Cardiac fibroblast (primary cell): Measurements from ENCODE around the gene ACOT8.

Experiments used
- DNase-seq, 2 donors: peaks; one replicate each; pipeline versions ENCODE4 v3.0.0 to v3.0.0-alpha.2; 2010; ENCODE audit warnings: low read depth in 2 of 2
- H3K4me3 ChIP-seq, 2 donors: replicated peaks in 1 of 2; 1 replicate in 1 of 2; 2 replicates in 1 of 2; pipeline ENCODE4 v1.5.1; 2011; ENCODE audit warnings: low read depth in 2 of 2, low read length in 2 of 2, mild to moderate bottlenecking in 2 of 2, moderate library complexity in 1 of 2
- TF ChIP-seq, protein P1 (sequence below): IDR thresholded peaks from one replicate; pipeline ENCODE4 v1.5.1; 2011; ENCODE audit warnings: low read depth, mild to moderate bottlenecking, low read length, inconsistent platforms

The ACOT8 gene

DNA sequence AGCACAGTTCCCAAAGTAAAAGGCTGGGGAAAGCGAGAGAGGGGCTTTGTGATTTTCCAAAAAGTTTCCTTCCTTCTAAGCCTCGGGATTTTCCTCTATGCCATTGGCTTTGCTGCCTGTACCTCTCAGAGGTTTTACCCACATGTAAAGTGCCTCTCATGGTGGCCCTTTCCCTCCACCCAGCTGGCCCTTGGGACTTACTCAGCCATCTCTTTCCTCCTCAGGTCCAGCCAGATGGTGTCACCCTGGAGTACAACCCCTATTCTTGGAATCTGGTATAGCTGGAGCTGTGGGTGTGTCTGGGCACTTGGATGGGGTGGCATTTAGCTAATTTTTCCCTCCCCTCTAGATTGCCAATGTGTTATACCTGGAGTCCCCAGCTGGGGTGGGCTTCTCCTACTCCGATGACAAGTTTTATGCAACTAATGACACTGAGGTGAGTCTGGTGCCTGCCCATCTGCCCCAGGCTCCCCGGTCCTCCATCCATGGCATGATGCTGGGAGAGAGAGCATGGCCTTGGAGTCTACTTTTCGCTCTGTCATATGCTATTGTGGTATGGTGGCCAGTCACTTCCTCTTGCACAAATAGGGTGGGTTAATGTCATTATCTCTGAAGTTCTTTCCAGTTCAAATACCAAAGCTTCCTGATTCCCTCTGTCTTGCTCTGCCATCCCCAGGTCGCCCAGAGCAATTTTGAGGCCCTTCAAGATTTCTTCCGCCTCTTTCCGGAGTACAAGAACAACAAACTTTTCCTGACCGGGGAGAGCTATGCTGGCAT is 35.0 kb upstream of the ACOT8 start:
- peak overlapping the region; percentile 79 to 92 for H3K4me3 ChIP-seq
- TF ChIP-seq, protein P1, sequence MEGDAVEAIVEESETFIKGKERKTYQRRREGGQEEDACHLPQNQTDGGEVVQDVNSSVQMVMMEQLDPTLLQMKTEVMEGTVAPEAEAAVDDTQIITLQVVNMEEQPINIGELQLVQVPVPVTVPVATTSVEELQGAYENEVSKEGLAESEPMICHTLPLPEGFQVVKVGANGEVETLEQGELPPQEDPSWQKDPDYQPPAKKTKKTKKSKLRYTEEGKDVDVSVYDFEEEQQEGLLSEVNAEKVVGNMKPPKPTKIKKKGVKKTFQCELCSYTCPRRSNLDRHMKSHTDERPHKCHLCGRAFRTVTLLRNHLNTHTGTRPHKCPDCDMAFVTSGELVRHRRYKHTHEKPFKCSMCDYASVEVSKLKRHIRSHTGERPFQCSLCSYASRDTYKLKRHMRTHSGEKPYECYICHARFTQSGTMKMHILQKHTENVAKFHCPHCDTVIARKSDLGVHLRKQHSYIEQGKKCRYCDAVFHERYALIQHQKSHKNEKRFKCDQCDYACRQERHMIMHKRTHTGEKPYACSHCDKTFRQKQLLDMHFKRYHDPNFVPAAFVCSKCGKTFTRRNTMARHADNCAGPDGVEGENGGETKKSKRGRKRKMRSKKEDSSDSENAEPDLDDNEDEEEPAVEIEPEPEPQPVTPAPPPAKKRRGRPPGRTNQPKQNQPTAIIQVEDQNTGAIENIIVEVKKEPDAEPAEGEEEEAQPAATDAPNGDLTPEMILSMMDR, result peak; percentile 18
- DNase-seq, result peak; percentile 42 to 49

DNA sequence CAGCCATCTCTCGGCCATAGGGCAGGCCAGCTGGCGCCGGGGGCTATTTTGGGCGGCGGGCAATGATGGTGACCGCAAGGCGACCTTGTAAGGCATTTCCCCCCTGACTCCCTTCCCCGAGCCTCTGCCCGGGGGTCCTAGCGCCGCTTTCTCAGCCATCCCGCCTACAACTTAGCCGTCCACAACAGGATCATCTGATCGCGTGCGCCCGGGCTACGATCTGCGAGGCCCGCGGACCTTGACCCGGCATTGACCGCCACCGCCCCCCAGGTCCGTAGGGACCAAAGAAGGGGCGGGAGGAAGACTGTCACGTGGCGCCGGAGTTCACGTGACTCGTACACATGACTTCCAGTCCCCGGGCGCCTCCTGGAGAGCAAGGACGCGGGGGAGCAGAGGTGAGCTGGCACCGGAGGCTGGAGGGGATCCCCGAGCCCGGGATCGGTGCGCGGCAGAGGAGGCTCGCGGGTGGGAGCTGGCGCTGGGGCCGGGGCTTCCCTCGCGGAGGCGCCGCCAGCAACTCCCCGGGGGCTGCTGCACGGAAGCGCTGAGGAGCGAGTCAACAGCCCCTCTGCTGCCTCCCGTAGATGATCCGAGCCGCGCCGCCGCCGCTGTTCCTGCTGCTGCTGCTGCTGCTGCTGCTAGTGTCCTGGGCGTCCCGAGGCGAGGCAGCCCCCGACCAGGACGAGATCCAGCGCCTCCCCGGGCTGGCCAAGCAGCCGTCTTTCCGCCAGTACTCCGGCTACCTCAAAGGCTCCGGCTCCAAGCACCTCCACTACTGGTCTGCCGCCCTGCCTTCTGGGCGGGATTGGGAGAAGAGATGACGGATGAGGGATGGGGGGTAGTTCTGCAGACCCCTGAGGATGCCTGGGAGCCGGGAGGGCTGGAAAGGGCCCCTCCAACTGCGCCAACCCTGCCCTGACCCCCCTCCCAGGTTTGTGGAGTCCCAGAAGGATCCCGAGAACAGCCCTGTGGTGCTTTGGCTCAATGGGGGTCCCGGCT is 34.1 kb upstream of the ACOT8 start, which contains the start of the genes CTSA and NEURL2:
Gene CTSA (plus strand): TSS at position 351 of the 999 bp plus-strand sequence. CDS start 234 bp downstream, at position 585.
Gene NEURL2 (minus strand): TSS at position 224 of the 999 bp plus-strand sequence. CDS start 217 bp downstream, at position 7.
- H3K4me3 ChIP-seq, result peak within 1 kb of the TSS; percentile 79 to 92
- TF ChIP-seq, protein P1, result no peak
- peak; percentile 95 to 96 for DNase-seq

DNA sequence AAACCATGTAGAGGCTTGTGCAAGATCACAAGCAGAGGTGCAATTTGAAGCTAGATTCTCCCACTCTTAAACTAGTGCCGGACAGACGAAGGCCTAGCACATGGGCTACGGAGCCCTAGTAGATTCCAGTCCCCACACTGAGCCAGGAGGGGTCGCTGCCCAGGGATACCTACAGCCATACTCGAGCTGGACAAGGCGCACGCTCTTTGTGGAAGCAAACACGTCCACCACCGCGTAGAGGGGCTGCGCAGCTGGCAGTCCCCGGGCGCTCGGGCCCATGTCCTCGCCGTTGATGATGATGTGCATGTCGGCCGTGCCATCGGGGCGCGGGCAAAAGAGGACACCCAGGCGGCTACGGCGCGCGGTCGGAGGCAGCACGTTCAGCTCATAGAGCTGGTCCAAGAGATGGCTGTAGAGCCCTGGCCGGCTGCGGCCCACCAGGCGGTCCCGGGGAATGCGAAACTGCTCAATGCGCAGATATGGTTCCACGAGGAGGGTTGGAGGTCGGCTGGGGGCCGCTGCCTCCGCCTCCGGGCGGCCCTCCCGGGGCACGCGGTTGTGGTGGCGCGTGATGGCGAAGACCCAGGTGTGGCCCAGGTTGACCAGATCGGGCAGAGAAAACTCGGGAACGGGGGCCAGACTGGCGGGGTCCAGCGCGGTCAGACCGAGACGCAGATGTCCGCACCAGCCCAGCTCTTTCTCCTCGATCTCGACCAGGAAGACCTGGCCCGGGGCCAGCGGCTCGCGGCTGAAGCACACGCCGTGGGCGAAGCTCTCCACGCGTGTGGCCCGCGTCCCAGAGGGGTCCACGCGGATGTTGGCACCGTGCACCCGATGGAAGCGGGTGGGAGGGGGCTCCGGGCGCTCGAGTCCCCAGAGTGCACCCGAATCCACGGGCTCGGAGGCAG is 33.1 kb upstream of the ACOT8 start:
- H3K4me3 ChIP-seq, result peak overlapping the region; percentile 79 to 92
- peak; percentile 76 to 87 for DNase-seq
- TF ChIP-seq, protein P1, result peak; percentile 66

DNA sequence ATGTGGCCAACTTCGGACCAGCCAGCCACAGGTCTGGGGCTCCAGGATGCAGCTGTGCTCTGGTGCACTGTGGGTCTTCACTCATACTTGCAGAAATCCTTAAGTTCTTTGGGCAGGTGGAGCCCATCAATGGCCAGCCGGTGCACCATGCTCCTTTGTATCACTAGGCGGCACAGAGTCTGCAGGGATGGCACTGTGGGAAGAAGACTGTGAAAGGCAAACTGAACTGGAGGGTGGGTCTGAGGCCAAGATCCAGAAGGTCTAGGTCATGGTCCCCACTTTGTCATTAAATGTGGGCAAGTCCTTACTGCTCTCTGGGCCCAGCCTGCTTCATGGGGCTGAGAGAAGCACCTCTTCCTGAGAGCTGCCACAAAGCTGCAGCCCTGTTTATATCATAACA is 31.5 kb upstream of the ACOT8 start:
- TF ChIP-seq, protein P1, result no peak
- DNase-seq, result no peak
- no peak overlapping the region for H3K4me3 ChIP-seq

DNA sequence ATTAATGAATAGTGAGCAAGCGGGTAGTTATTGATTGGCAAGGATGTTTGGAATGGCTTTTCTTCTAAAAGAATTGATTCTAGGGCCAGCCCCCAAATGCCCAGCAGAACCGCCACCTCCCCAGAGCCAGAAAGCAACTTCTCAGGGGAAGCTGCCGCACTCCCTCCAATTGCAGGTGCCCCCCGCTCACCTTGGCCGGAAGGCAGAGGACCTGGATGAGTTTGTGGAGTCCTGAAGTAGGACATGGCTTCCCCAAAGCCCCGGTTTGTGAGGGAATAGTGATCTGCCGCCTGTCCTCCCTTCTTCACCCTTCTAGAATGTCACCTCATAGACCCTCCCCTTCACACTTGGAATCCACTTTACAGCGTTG is 30.1 kb upstream of the ACOT8 start, which contains the start of gene SPATA25:
Gene SPATA25 (minus strand): TSS at position 277 of the 370 bp plus-strand sequence. CDS start 32 bp downstream, at position 245.
- H3K4me3 ChIP-seq, result no peak within 1 kb of the TSS
- TF ChIP-seq, protein P1, result no peak
- no peak for DNase-seq
